ENCODE results near the gene BATF3. TPM values are rescaled to one million over a fixed set of nuclear protein-coding genes. Genes with fewer than 3 reads are reported as not detected.

Gene BATF3
- polyA plus RNA-seq, 1 of the 3 experiments (the other 2 are of a cell fraction) = 0.76 TPM

DNA sequence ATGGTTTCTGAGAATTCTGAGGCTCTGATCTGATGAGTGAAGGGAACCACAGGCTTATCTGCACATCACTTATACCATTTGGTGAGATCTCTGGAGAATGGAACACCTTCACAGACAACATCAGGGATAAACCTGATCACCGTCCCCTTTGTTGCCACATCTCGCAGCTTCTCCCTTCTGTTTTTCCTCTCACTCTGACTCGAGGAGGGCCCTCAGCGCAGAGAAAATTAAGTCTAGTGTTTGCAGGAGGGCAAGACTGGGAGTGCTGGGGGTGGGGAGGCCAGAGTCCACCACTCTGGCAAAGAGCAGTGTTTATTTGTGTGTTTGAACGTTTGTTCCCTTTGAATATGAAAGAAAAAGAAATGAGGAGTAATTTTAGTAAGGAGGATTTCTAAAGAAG is 29.0 kb upstream of the BATF3 start:
- H3K36me3 ChIP-seq (replicated peaks in 1 of 2; ENCODE audit: control insufficient read depth in 1 of 2, insufficient read depth in 2 of 2, low read length in 1 of 2) = peaks cover 0 to 2% of the 10 kb centered on the region in 2 experiments
- H3K27ac ChIP-seq (ENCODE audit: low read depth in 2 of 2, low read length in 1 of 2) = no peak overlapping the region
- no peaks in the 10 kb centered on the region for H3F3A ChIP-seq (replicated peaks; ENCODE audit: insufficient read depth)
- TF ChIP-seq, protein P1, sequence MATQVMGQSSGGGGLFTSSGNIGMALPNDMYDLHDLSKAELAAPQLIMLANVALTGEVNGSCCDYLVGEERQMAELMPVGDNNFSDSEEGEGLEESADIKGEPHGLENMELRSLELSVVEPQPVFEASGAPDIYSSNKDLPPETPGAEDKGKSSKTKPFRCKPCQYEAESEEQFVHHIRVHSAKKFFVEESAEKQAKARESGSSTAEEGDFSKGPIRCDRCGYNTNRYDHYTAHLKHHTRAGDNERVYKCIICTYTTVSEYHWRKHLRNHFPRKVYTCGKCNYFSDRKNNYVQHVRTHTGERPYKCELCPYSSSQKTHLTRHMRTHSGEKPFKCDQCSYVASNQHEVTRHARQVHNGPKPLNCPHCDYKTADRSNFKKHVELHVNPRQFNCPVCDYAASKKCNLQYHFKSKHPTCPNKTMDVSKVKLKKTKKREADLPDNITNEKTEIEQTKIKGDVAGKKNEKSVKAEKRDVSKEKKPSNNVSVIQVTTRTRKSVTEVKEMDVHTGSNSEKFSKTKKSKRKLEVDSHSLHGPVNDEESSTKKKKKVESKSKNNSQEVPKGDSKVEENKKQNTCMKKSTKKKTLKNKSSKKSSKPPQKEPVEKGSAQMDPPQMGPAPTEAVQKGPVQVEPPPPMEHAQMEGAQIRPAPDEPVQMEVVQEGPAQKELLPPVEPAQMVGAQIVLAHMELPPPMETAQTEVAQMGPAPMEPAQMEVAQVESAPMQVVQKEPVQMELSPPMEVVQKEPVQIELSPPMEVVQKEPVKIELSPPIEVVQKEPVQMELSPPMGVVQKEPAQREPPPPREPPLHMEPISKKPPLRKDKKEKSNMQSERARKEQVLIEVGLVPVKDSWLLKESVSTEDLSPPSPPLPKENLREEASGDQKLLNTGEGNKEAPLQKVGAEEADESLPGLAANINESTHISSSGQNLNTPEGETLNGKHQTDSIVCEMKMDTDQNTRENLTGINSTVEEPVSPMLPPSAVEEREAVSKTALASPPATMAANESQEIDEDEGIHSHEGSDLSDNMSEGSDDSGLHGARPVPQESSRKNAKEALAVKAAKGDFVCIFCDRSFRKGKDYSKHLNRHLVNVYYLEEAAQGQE (IDR thresholded peaks at IDR 0.05; ENCODE audit: low read depth, low read length) = no peak
- TF ChIP-seq, protein P2, sequence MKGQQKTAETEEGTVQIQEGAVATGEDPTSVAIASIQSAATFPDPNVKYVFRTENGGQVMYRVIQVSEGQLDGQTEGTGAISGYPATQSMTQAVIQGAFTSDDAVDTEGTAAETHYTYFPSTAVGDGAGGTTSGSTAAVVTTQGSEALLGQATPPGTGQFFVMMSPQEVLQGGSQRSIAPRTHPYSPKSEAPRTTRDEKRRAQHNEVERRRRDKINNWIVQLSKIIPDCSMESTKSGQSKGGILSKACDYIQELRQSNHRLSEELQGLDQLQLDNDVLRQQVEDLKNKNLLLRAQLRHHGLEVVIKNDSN (IDR thresholded peaks at IDR 0.05; ENCODE audit: borderline replicate concordance, low read depth) = no peak
- TF ChIP-seq GATA2 (CRISPR knock-in tag; IDR thresholded peaks at IDR 0.05) (no peak), NRF1 (IDR thresholded peaks at IDR 0.05; ENCODE audit: low read depth, low read length) (no peak), ELF1 (IDR thresholded peaks at IDR 0.05) (no peak), CHD2 (IDR thresholded peaks at IDR 0.05; ENCODE audit: low read length, partially characterized antibody) (no peak), JUND (IDR thresholded peaks at IDR 0.05) (no peak), EP300 (IDR thresholded peaks at IDR 0.05; ENCODE audit: borderline replicate concordance in 1 of 2, low read depth in 1 of 2, low read length in 1 of 2) (no peak), FOXJ3 (CRISPR knock-in tag; IDR thresholded peaks at IDR 0.05) (no peak)
- TF ChIP-seq, protein P3, sequence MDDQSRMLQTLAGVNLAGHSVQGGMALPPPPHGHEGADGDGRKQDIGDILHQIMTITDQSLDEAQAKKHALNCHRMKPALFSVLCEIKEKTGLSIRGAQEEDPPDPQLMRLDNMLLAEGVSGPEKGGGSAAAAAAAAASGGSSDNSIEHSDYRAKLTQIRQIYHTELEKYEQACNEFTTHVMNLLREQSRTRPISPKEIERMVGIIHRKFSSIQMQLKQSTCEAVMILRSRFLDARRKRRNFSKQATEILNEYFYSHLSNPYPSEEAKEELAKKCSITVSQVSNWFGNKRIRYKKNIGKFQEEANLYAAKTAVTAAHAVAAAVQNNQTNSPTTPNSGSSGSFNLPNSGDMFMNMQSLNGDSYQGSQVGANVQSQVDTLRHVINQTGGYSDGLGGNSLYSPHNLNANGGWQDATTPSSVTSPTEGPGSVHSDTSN (IDR thresholded peaks at IDR 0.05) = no peak
- H4K20me1 ChIP-seq (ENCODE audit: insufficient read depth) = no peaks in the 10 kb centered on the region
- no peaks in the 10 kb centered on the region for H3K4me1 ChIP-seq (ENCODE audit: control insufficient read depth in 1 of 2, insufficient read depth in 2 of 2, low read depth in 1 of 2, low read length in 1 of 2)
- WGBS (ENCODE audit: low lambda C conversion rate) = 77% methylated on average over 5 of the region's 5 CpGs
- ChIA-PET POLR2A (no interaction called here), CTCF (interaction anchor here (0.7 to 3.8 kb wide), 2 partner anchors 21 to 22 kb away, joined by 3 to 24 read pairs; no protein-coding TSS in a partner anchor)
- H3K9me2 ChIP-seq = no peaks in the 10 kb centered on the region
- H3K9ac ChIP-seq = no peak overlapping the region
- H3K4me3 ChIP-seq (ENCODE audit: low read depth in 2 of 2, low read length in 1 of 2) = no peak overlapping the region
- no peak overlapping the region for H2AFZ ChIP-seq (ENCODE audit: low read depth)
- H3K4me2 ChIP-seq = no peak overlapping the region
- no peaks in the 10 kb centered on the region for H3K27me3 ChIP-seq (ENCODE audit: insufficient read depth)
- H3K79me2 ChIP-seq (ENCODE audit: insufficient read depth) = no peaks in the 10 kb centered on the region
- H3K9me3 ChIP-seq = no peaks in the 10 kb centered on the region
- DNase-seq = no peak

GRCh38 chr1:212727386-212728181 is 27.9 kb upstream of the BATF3 start:
- DNase-seq = no peak
- Histone ChIP-seq H3K36me3 (replicated peaks in 1 of 2; ENCODE audit: control insufficient read depth in 1 of 2, insufficient read depth in 2 of 2, low read length in 1 of 2) (peaks cover 0 to 4% of the 10 kb centered on the region in 2 experiments), H3K27ac (ENCODE audit: low read depth in 2 of 2, low read length in 1 of 2) (no peak overlapping the region), H4K20me1 (ENCODE audit: insufficient read depth) (no peaks in the 10 kb centered on the region), H3K4me3 (ENCODE audit: low read depth in 2 of 2, low read length in 1 of 2) (no peak overlapping the region), H3K27me3 (ENCODE audit: insufficient read depth) (no peaks in the 10 kb centered on the region), H3K9me3 (no peaks in the 10 kb centered on the region), H3F3A (replicated peaks; ENCODE audit: insufficient read depth) (no peaks in the 10 kb centered on the region), H3K9me2 (no peaks in the 10 kb centered on the region), H3K9ac (no peak overlapping the region), H3K4me2 (no peak overlapping the region), H3K4me1 (ENCODE audit: control insufficient read depth in 1 of 2, insufficient read depth in 2 of 2, low read depth in 1 of 2, low read length in 1 of 2) (no peaks in the 10 kb centered on the region), H2AFZ (ENCODE audit: low read depth) (no peak overlapping the region), H3K79me2 (ENCODE audit: insufficient read depth) (no peaks in the 10 kb centered on the region)
- CTCF ChIA-PET = interaction anchor here (0.7 to 1.0 kb wide), 2 partner anchors 22 to 27 kb away, joined by 3 read pairs; no protein-coding TSS in a partner anchor
- POLR2A ChIA-PET = no interaction called here
- WGBS (ENCODE audit: low lambda C conversion rate) = 93% methylated on average over 13 of the region's 13 CpGs
- TF ChIP-seq FOXM1 (IDR thresholded peaks at IDR 0.05; ENCODE audit: low read depth) = no peak
- no peak for TF ChIP-seq GATA2 (CRISPR knock-in tag; IDR thresholded peaks at IDR 0.05)
- TF ChIP-seq MXI1 (IDR thresholded peaks at IDR 0.05; ENCODE audit: low read depth, low read length) = no peak
- TF ChIP-seq ELF1 (IDR thresholded peaks at IDR 0.05) = no peak
- TF ChIP-seq MEF2A (IDR thresholded peaks at IDR 0.05; ENCODE audit: borderline replicate concordance, low read depth) = no peak
- no peak for TF ChIP-seq JUND (IDR thresholded peaks at IDR 0.05)
- TF ChIP-seq RFX5 (IDR thresholded peaks at IDR 0.05; ENCODE audit: low read length) = no peak
- TF ChIP-seq YY1 (IDR thresholded peaks at IDR 0.05; ENCODE audit: low read depth) = no peak
- TF ChIP-seq, protein P2 (IDR thresholded peaks at IDR 0.05; ENCODE audit: borderline replicate concordance, low read depth) = no peak
- TF ChIP-seq, protein P4, sequence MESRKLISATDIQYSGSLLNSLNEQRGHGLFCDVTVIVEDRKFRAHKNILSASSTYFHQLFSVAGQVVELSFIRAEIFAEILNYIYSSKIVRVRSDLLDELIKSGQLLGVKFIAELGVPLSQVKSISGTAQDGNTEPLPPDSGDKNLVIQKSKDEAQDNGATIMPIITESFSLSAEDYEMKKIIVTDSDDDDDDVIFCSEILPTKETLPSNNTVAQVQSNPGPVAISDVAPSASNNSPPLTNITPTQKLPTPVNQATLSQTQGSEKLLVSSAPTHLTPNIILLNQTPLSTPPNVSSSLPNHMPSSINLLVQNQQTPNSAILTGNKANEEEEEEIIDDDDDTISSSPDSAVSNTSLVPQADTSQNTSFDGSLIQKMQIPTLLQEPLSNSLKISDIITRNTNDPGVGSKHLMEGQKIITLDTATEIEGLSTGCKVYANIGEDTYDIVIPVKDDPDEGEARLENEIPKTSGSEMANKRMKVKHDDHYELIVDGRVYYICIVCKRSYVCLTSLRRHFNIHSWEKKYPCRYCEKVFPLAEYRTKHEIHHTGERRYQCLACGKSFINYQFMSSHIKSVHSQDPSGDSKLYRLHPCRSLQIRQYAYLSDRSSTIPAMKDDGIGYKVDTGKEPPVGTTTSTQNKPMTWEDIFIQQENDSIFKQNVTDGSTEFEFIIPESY (IDR thresholded peaks at IDR 0.05; ENCODE audit: borderline replicate concordance, low read depth) = no peak
- TF ChIP-seq NRF1 (IDR thresholded peaks at IDR 0.05; ENCODE audit: low read depth, low read length) = no peak
